Skeletal muscle satellite cell (primary cell): Measurements from ENCODE around the gene ABHD18.
"Not testable (repeated sequence)": the region's sequence is repeated elsewhere in the genome, so short reads cannot be mapped to it uniquely, and the experiment has no call there.

ENCODE experiments used
- H3K27me3 ChIP-seq: 2 replicates; pipeline ENCODE4 v1.7.0; 2013; ENCODE audit warnings: low read length; ENCODE audit not compliant: control insufficient read depth, insufficient read depth
- H3K36me3 ChIP-seq: 2 replicates; pipeline ENCODE4 v1.7.0; 2013; ENCODE audit warnings: mild to moderate bottlenecking, control low read depth, low read length; ENCODE audit not compliant: insufficient read depth
- H3K4me1 ChIP-seq: 2 replicates; pipeline ENCODE4 v1.7.0; 2013; ENCODE audit warnings: low read length; ENCODE audit not compliant: control insufficient read depth, insufficient read depth
- H3K4me2 ChIP-seq: 2 replicates; pipeline ENCODE4 v1.7.0; 2013; ENCODE audit warnings: mild to moderate bottlenecking, low read length
- H3K4me3 ChIP-seq: 2 replicates; pipeline ENCODE4 v1.7.0; 2013; ENCODE audit warnings: low read length
- H3K9ac ChIP-seq: 2 replicates; pipeline ENCODE4 v1.7.0; 2013; ENCODE audit warnings: mild to moderate bottlenecking, low read depth, low read length, moderate library complexity
- H3K9me3 ChIP-seq: replicated peaks from 2 replicates; pipeline ENCODE4 v1.7.0; 2013; ENCODE audit warnings: mild to moderate bottlenecking, control low read depth, low read length

ABHD18 gene

DNA sequence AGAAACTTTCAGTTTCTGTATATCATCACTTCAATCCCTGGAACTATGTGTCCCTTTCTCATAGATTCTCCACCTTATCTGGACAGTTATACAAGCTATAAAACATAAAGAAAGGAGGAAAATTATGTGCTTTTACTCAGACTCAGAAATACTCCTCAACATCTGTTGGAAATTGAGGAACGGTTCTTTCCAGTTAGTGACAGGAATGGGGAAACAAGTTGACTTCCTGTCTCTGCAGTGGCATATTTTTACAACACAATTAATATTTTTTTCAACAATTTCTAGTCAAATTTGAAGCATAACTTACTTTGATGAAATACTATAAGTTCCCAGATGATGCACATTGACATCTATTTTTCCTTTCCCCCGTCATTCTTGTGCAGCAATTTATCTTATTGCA is 27.9 kb downstream of the ABHD18 start:
- Histone ChIP-seq H3K36me3 (no peaks in the 10 kb centered on the region), H3K4me3 (no peak overlapping the region), H3K9ac (no peak overlapping the region), H3K27me3 (no peaks in the 10 kb centered on the region), H3K9me3 (no peaks in the 10 kb centered on the region), H3K4me1 (no peaks in the 10 kb centered on the region), H3K4me2 (no peak overlapping the region)

DNA sequence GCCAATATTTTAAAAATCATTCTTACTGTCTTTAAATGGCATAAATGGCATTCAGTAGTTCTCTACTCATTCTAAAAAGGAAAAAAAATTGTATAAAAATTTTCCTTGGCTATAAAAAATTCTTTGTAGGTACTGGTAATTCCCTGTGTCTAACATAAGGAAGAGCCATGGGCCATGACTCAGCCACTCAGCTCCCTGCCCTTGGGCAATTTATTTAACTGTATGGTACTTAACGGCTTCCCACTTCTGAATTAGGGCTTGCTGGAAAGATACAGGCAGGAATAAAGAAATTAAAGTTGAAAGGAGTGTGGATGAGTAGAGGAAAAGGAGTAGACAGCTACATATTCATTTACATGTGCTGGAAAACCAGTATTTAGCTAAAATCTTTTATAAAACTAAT is 30.6 kb downstream of the ABHD18 start:
- Histone ChIP-seq H3K4me3 (no peak overlapping the region), H3K36me3 (no peaks in the 10 kb centered on the region), H3K9ac (no peak overlapping the region), H3K4me2 (no peak overlapping the region), H3K27me3 (no peaks in the 10 kb centered on the region), H3K4me1 (no peaks in the 10 kb centered on the region), H3K9me3 (no peaks in the 10 kb centered on the region)

DNA sequence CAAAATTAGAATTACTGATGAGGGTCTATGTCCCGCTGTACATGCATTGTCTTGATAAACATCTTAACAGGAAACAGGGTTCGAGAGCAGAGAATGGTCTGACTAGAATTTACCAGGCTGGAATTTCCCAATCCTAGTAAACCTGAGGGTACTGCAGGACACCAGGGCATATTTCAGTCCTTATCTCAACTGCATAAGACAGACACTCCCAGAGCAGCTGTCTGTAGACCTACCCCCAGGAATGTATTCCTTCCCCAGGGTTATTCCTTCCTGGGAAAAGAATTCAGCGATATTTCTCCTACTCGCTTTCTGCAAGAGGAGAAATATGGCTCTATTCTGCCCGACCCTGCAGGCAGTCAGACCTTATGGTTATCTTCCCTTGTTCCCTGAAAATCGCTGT is 31.3 kb downstream of the ABHD18 start:
- not testable (repeated sequence) for H3K9ac ChIP-seq, H3K4me1 ChIP-seq, H3K27me3 ChIP-seq, H3K9me3 ChIP-seq, H3K36me3 ChIP-seq, H3K4me3 ChIP-seq, H3K4me2 ChIP-seq

DNA sequence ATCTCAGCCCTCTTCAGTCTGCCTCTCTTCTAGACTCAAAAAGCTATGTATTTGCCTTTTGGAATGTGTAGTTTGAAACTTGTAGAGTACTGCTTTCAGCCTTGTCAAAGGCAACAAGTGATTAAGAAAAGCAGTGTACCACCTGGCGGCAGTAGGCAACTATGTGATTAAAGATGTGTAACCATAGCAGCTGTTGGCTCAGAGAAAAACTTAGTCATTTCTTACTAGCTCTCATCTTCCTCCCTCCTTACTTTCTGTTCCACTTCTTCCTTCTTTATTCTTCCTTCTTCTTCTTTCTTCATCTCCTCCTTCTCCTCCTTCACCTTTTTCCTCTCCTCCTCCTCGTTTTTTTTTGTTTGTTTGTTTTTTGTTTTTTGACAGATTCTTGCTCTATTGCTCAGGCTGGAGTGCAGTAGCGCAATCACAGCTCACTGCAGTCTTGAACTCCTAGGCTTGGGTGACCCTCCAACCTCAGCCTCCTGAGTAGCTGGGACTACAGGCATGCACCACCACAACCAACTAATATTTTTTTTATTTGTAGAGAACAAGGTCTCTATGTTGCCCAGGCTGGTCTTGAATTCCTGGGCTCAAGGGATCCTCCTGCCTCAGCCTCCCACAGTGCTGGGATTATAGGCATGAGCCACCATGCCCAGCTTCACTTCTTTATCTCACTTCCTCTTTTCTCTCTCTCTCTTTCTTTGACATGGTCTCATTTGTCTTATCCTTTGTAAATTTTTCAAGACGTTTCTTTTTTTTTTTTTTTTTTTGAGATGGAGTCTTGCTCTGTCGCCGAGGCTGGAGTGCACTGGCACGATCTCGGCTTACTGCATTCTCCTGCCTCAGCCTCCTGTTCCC is 32.6 kb downstream of the ABHD18 start:
- Histone ChIP-seq H3K36me3 (no peaks in the 10 kb centered on the region), H3K4me2 (no peak overlapping the region), H3K4me3 (no peak overlapping the region), H3K9me3 (no peaks in the 10 kb centered on the region), H3K4me1 (no peaks in the 10 kb centered on the region), H3K27me3 (no peaks in the 10 kb centered on the region), H3K9ac (no peak overlapping the region)

DNA sequence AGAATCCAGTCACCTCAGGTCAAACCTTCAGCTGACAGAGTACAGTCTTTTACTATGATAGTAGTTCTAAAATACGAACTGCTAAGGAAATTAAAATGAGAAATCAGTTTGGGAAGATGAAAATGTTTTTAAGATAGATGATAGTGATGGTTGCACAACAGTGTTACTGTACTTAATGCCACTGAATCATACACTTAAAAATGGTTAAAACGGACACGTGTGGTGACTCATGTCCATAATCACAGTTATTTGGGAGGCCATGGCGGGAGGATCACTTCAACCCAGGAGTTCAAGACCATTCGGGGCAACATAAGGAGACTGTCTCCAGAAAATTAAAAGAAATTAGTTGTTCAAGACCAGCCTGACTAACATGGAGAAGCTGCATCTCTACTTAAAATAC is 41.4 kb downstream of the ABHD18 start:
- no peak overlapping the region for H3K4me3 ChIP-seq
- no peaks in the 10 kb centered on the region for H3K4me1 ChIP-seq
- H3K36me3 ChIP-seq, result peaks cover 6% of the 10 kb centered on the region
- no peak overlapping the region for H3K9ac ChIP-seq
- H3K4me2 ChIP-seq, result no peak overlapping the region
- H3K27me3 ChIP-seq, result no peaks in the 10 kb centered on the region
- no peaks in the 10 kb centered on the region for H3K9me3 ChIP-seq

DNA sequence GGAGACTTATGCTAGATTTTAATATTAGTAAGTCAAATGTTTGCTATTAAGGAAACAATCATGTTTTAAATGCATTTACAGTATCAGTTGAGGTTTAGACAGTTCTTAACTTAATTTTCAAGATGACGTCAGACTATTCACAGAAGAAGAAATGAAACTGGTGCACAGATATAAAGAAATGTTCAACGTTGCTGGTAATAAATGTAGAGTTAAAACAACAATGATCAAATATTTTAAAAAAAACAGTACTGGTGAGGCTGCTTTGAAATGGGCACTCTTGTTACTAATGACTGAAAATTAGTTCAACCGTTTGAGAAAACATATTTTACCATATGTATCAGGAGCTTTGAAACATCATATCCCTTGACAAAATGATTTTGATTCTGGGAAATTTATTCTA is 44.2 kb downstream of the ABHD18 start:
- H3K4me1 ChIP-seq, result no peaks in the 10 kb centered on the region
- H3K27me3 ChIP-seq, result no peaks in the 10 kb centered on the region
- no peak overlapping the region for H3K4me2 ChIP-seq
- H3K4me3 ChIP-seq, result no peak overlapping the region
- no peaks in the 10 kb centered on the region for H3K9me3 ChIP-seq
- no peak overlapping the region for H3K9ac ChIP-seq
- peaks cover 12% of the 10 kb centered on the region for H3K36me3 ChIP-seq

DNA sequence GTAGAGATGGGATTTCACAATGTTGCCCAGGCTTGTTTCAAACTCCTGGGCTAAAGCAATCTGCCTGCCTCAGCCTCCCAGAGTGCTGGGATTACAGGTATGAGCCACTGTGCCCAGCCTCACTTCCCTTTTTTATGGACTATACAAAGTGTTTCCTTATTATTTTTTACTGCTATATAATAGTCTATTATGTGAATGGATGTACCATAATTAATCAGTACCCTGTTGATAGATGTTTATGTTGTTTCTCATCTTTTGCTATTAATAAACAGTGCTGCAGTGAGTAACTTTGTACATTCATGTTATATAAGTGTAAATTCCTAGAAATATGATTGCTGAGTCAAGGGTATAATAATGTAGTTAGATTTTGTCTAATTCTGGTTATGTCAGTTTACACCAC is 60.1 kb downstream of the ABHD18 start:
- H3K9ac ChIP-seq, result no peak overlapping the region
- no peaks in the 10 kb centered on the region for H3K9me3 ChIP-seq
- H3K4me1 ChIP-seq, result no peaks in the 10 kb centered on the region
- no peaks in the 10 kb centered on the region for H3K27me3 ChIP-seq
- H3K36me3 ChIP-seq, result peaks cover 14% of the 10 kb centered on the region
- H3K4me2 ChIP-seq, result no peak overlapping the region
- H3K4me3 ChIP-seq, result no peak overlapping the region

DNA sequence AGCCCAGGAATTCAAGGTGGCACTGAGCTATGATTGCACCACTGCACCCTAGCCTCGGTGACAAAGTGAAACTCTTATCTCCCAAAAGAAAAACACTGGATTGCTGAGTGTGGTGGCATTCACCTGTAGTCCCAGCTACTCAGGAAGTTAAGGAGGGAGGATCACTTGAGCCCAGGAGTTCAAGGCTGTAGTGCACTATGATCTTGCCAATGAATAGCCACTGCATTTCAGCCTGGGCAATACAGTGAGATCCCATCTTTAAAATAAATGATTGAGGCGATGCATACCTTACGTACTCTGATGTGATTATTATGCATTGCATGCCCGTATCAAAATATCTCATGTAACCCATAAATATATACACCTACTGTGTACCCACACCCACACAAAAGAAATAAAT is 64.7 kb downstream of the ABHD18 start:
- no peak overlapping the region for H3K9ac ChIP-seq
- H3K27me3 ChIP-seq, result no peaks in the 10 kb centered on the region
- H3K36me3 ChIP-seq, result peaks cover 3% of the 10 kb centered on the region
- no peak overlapping the region for H3K4me2 ChIP-seq
- H3K4me3 ChIP-seq, result no peak overlapping the region
- no peaks in the 10 kb centered on the region for H3K9me3 ChIP-seq
- no peaks in the 10 kb centered on the region for H3K4me1 ChIP-seq

DNA sequence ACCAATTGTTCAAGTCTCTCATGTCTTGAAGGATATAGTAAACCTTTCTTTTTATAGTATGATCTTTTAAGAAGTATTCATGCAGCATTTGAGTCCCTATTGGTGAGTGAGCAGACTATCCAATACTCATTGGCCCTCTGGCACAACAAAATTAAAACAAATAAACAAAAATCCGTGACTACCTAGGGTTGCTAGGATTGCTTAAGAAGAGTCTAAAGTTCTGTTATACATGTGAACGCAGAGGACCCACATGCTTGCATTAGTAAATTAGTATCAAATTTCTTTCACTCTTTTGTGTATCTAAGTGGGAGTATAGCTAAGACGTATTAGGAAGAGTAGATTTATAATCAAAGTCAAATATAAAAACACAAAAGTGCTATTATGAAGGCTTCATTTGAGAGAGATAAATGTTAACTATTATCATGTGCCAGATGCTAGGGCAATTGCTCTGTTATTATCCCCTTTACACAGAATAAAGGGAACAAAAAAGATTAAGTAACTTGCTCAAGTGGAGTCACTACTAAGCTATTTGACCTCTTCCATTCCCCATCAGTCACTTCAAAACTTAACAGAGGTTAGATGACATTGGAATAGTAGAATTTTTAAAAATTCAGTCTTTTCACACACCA is 66.7 kb downstream of the ABHD18 start:
- Histone ChIP-seq H3K27me3 (no peaks in the 10 kb centered on the region), H3K4me3 (no peak overlapping the region), H3K9me3 (no peaks in the 10 kb centered on the region), H3K36me3 (peaks cover 3% of the 10 kb centered on the region), H3K9ac (no peak overlapping the region), H3K4me2 (no peak overlapping the region), H3K4me1 (no peaks in the 10 kb centered on the region)

DNA sequence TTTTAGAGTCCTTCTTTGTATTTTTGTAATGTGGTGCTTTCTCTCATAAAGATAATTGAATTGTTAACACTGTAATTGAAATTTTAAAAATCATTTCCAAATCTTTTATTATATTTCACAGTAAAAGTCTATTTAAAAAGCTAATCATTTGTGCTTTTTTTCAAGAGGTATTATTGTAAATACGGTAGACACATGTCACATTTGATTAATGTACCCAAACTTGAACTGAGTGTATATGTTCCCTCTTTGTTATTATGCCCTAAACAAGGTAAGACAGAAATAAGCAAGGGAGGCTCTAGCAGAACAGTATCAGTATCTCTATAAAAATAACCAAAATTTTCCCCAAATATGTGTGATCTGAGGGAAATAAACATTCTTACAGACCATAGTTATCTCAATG is 74.4 kb downstream of the ABHD18 start:
- Histone ChIP-seq H3K4me2 (no peak overlapping the region), H3K9me3 (no peaks in the 10 kb centered on the region), H3K9ac (no peak overlapping the region), H3K27me3 (no peaks in the 10 kb centered on the region), H3K4me3 (no peak overlapping the region), H3K4me1 (no peaks in the 10 kb centered on the region), H3K36me3 (no peaks in the 10 kb centered on the region)

DNA sequence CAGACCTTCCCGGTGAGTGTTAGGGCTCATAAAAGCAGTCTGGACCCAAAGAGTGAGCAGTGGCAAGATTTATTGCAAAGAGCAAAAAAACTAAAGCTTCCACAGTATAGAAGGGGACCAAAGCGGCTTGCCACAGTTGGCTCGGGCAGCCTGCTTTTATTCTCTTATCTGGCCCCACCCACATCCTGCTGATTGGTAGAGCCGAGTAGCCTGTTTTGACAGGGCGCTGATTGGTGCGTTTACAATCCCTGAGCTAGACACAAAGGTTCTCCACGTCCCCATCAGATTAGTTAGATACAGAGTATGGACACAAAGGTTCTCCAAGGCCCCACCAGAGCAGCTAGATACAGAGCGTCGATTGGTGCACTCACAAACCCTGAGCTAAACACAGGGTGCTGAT is 81.8 kb downstream of the ABHD18 start:
- not testable (repeated sequence) for H3K9me3 ChIP-seq, H3K4me2 ChIP-seq, H3K9ac ChIP-seq, H3K27me3 ChIP-seq, H3K36me3 ChIP-seq, H3K4me1 ChIP-seq, H3K4me3 ChIP-seq

DNA sequence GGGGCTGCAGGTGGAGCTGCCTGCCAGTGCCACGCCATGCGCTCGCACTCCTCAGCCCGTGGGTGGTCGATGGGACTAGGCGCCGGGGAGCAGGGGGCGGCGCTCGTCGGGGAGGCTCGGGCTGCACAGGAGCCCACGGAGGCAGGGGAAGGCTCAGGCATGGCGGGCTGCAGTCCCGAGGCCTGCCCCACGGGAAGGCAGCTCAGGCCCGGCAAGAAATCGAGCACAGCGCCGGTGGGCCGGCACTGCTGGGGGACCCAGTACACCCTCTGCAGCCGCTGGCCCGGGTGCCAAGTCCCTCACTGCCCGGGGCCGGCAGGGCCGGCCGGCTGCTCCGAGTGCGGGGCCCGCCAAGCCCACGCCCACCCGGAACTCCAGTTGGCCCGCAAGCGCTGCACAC is 82.3 kb downstream of the ABHD18 start:
- H3K9me3 ChIP-seq, H3K36me3 ChIP-seq, H3K4me3 ChIP-seq, H3K27me3 ChIP-seq, H3K4me1 ChIP-seq, H3K4me2 ChIP-seq, H3K9ac ChIP-seq: not testable (repeated sequence)
